Mesenteric fat pad (tissue), 1 donor: Measurements from ENCODE around the gene GPBP1. TPM values are rescaled to one million over a fixed set of nuclear protein-coding genes. Genes with fewer than 3 reads are reported as not detected.

ENCODE experiments used
- DNase-seq: peaks from one replicate; pipeline ENCODE4 v3.0.0-alpha.2; 2020; ENCODE audit warnings: low spot score
- total RNA-seq: library from RNA; stranded (reverse); fragmentation: NEBNext Ultra II Directional; extraction: Animal tissue kit (Norgen Biotek cat#: 25700); gene quantifications from one replicate; pipeline ENCODE4 v1.2.1, GENCODE V29; 2021
- donor health status: DM: yes; HTN: yes; CAD: no.

The GPBP1 gene
- total RNA-seq, 1 donor from 2014 or later: 52.8 TPM

GRCh38 chr5:57209316-57210040 lies 35.6 kb downstream of the GPBP1 start:
- DNase-seq: no peak

GRCh38 chr5:57210633-57211032 lies 36.8 kb downstream of the GPBP1 start:
- DNase-seq: no peak

GRCh38 chr5:57211039-57211438 lies 37.2 kb downstream of the GPBP1 start:
- no peak for DNase-seq

GRCh38 chr5:57215629-57216195 lies 41.9 kb downstream of the GPBP1 start:
- DNase-seq: no peak

GRCh38 chr5:57216714-57217113 lies 42.9 kb downstream of the GPBP1 start:
- DNase-seq: no peak

- no peak for DNase-seq
Measured at GRCh38 chr5:57219386-57219785, 45.5 kb downstream of the GPBP1 start.

GRCh38 chr5:57221049-57221568 lies 47.2 kb downstream of the GPBP1 start:
- DNase-seq: no peak

- no peak for DNase-seq
Measured at GRCh38 chr5:57225553-57225952, 51.7 kb downstream of the GPBP1 start.

GRCh38 chr5:57229313-57229712 lies 55.5 kb downstream of the GPBP1 start:
- DNase-seq: no peak

- DNase-seq: no peak
Measured at GRCh38 chr5:57231607-57232006, 57.7 kb downstream of the GPBP1 start.

GRCh38 chr5:57232293-57233033 lies 58.6 kb downstream of the GPBP1 start:
- no peak for DNase-seq

GRCh38 chr5:57243286-57244137 lies 69.7 kb downstream of the GPBP1 start:
- no peak for DNase-seq

GRCh38 chr5:57244331-57244730 lies 70.5 kb downstream of the GPBP1 start:
- DNase-seq: no peak

- DNase-seq: no peak
Measured at GRCh38 chr5:57246426-57246825, 72.6 kb downstream of the GPBP1 start.

GRCh38 chr5:57247765-57248164 lies 73.9 kb downstream of the GPBP1 start:
- no peak for DNase-seq

- no peak for DNase-seq
Measured at GRCh38 chr5:57249265-57249874, 75.5 kb downstream of the GPBP1 start.

GRCh38 chr5:57258052-57258451 lies 84.2 kb downstream of the GPBP1 start:
- DNase-seq: no peak

GRCh38 chr5:57258943-57259342 lies 85.1 kb downstream of the GPBP1 start:
- no peak for DNase-seq

GRCh38 chr5:57259704-57260103 lies 85.8 kb downstream of the GPBP1 start:
- DNase-seq: no peak

- DNase-seq: no peak
Measured at GRCh38 chr5:57262541-57262940, 88.7 kb downstream of the GPBP1 start.

GRCh38 chr5:57267805-57268204 lies 93.9 kb downstream of the GPBP1 start:
- no peak for DNase-seq
